C4-2B (cell line): ENCODE measurements around the gene PLD1.

Source experiments
- H3K27ac ChIP-seq: fragments of 450-650 bp; 2 replicates; pipeline ENCODE4 v1.5.1; 2017
- CTCF ChIP-seq: fragments of 450-650 bp; conservative IDR thresholded peaks from 2 replicates; pipeline ENCODE4 v1.5.1; 2017; ENCODE audit warnings: mild to moderate bottlenecking
- ZFX ChIP-seq: fragments of 450-650 bp; IDR thresholded peaks from 2 replicates; pipeline ENCODE4 v1.6.1; 2017

PLD1 gene

GRCh38 chr3:171776839-171777583, 33.3 kb downstream of the PLD1 start:
- no peak overlapping the region for H3K27ac ChIP-seq
- no peak for TF ChIP-seq ZFX
- TF ChIP-seq CTCF: no peak

GRCh38 chr3:171776411-171776810, 33.9 kb downstream of the PLD1 start:
- TF ChIP-seq CTCF (no peak), ZFX (no peak)
- no peak overlapping the region for H3K27ac ChIP-seq

- TF ChIP-seq ZFX (no peak), CTCF (no peak)
- H3K27ac ChIP-seq: no peak overlapping the region
Measured at GRCh38 chr3:171775943-171776342, 34.3 kb downstream of the PLD1 start.

- H3K27ac ChIP-seq: no peak overlapping the region
- TF ChIP-seq ZFX (no peak), CTCF (no peak)
Measured at GRCh38 chr3:171774521-171774920, 35.8 kb downstream of the PLD1 start.

GRCh38 chr3:171772427-171773056, 37.7 kb downstream of the PLD1 start:
- no peak for TF ChIP-seq ZFX
- TF ChIP-seq CTCF: peak; percentile 91
- H3K27ac ChIP-seq: no peak overlapping the region

GRCh38 chr3:171770689-171771620, 39.3 kb downstream of the PLD1 start:
- TF ChIP-seq CTCF (no peak), ZFX (no peak)
- H3K27ac ChIP-seq: no peak overlapping the region
